ENCODE data around the gene SLC35F3. TPM values are rescaled to one million over a fixed set of nuclear protein-coding genes. Genes with fewer than 3 reads are reported as not detected.

Gene SLC35F3
- polyA plus RNA-seq, 1 donor (not counting 4 experiments of a cell fraction or from before 2014, with no cell fraction given) = 13.8 TPM

DNA sequence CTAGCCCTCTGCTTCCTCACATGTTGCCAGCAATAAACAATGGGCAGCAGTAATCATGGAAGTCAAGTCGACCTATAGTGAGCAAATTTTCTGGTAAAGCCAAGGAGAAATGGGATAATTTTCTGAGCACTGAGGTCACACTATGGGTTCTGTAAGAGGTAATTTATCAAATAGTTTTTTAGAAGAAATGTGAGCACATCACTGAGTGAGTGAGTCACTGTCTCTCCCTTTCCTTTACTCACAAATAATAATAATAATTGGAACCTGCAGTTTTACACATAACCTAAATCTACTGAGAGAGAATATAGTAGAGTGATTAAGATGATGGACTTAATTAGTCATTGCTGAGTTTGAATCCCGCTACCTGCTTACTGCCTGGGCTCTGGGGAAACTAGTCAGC is 23.6 kb downstream of the SLC35F3 start:
- no peaks in the 10 kb centered on the region for H3K27me3 ChIP-seq (ENCODE audit: control insufficient read depth, extremely low read depth, insufficient read depth, low read length)
- no peaks in the 10 kb centered on the region for H3K4me1 ChIP-seq (ENCODE audit: control insufficient read depth, extremely low read depth, insufficient read depth, low read length)
- H3K79me2 ChIP-seq (ENCODE audit: control insufficient read depth, insufficient read depth, low read length) = peaks cover 16% of the 10 kb centered on the region
- no peak overlapping the region for H3K9ac ChIP-seq (ENCODE audit: control insufficient read depth, extremely low read depth, insufficient read depth, low read length)
- H3K9me3 ChIP-seq (ENCODE audit: control insufficient read depth, low read depth, low read length) = no peaks in the 10 kb centered on the region
- H3K36me3 ChIP-seq (ENCODE audit: control insufficient read depth in 2 of 2, extremely low read depth in 1 of 2, insufficient read depth in 2 of 2, low read length in 2 of 2) = no peaks in the 10 kb centered on the region
- H4K20me1 ChIP-seq (ENCODE audit: control insufficient read depth, extremely low read depth, insufficient read depth, low read length) = no peaks in the 10 kb centered on the region
- H2AFZ ChIP-seq (ENCODE audit: control insufficient read depth, low read length) = no peak overlapping the region
- dilution Hi-C loops (cut with MboI; ENCODE audit: extremely low pct_ligation_motif_present, low sequenced_read_pairs) = no loop called here
- no peak overlapping the region for H3K4me2 ChIP-seq (ENCODE audit: control insufficient read depth, extremely low read depth, insufficient read depth, low read depth, low read length)
- H3K4me3 ChIP-seq (ENCODE audit: control insufficient read depth in 2 of 3, extremely low read depth in 1 of 3, insufficient read depth in 2 of 3, low read depth in 1 of 3, low read length in 3 of 3) = no peak overlapping the region
- TF ChIP-seq, protein P1, sequence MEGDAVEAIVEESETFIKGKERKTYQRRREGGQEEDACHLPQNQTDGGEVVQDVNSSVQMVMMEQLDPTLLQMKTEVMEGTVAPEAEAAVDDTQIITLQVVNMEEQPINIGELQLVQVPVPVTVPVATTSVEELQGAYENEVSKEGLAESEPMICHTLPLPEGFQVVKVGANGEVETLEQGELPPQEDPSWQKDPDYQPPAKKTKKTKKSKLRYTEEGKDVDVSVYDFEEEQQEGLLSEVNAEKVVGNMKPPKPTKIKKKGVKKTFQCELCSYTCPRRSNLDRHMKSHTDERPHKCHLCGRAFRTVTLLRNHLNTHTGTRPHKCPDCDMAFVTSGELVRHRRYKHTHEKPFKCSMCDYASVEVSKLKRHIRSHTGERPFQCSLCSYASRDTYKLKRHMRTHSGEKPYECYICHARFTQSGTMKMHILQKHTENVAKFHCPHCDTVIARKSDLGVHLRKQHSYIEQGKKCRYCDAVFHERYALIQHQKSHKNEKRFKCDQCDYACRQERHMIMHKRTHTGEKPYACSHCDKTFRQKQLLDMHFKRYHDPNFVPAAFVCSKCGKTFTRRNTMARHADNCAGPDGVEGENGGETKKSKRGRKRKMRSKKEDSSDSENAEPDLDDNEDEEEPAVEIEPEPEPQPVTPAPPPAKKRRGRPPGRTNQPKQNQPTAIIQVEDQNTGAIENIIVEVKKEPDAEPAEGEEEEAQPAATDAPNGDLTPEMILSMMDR (optimal IDR thresholded peaks at IDR 0.05 in 1 of 3, IDR thresholded peaks at IDR 0.05 in 1 of 3, conservative IDR thresholded peaks at IDR 0.05 in 1 of 3; ENCODE audit: extremely low read depth in 1 of 3, insufficient read depth in 2 of 3, low read length in 3 of 3) = no peak
- TF ChIP-seq EZH2 (IDR thresholded peaks at IDR 0.05; ENCODE audit: low read length) = no peak
- H3K27ac ChIP-seq (ENCODE audit: control insufficient read depth, insufficient read depth, low read length) = no peak overlapping the region
- DNase-seq (ENCODE audit: low read depth, low spot score) = no peak
- FAIRE-seq = no peak
- H3K9me1 ChIP-seq (ENCODE audit: control insufficient read depth, extremely low read depth, insufficient read depth, low read length) = no peaks in the 10 kb centered on the region

DNA sequence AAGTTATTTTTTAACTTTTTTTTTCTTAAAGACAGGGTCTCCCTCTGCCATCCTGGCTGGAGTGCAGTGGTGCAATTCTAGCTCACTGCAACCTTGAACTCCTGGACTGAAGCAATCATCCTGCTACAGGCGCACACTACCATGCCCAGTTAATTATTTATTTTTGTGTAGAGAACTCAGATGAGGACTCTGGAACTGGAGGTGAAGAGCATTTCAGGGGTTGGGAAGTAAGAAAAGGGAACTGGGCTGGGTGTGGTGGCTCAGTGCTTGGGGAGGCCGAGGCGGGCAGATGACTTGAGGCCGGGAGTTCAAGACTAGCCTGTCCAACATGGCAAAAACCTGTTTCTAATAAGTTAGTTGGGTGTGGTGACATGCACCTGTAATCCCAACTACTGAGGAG is 28.9 kb downstream of the SLC35F3 start:
- dilution Hi-C loops (cut with MboI; ENCODE audit: extremely low pct_ligation_motif_present, low sequenced_read_pairs) = no loop called here
- Histone ChIP-seq H3K9ac (ENCODE audit: control insufficient read depth, extremely low read depth, insufficient read depth, low read length) (no peak overlapping the region), H3K36me3 (ENCODE audit: control insufficient read depth in 2 of 2, extremely low read depth in 1 of 2, insufficient read depth in 2 of 2, low read length in 2 of 2) (no peaks in the 10 kb centered on the region), H3K4me2 (ENCODE audit: control insufficient read depth, extremely low read depth, insufficient read depth, low read depth, low read length) (no peak overlapping the region), H3K79me2 (ENCODE audit: control insufficient read depth, insufficient read depth, low read length) (peaks cover 9% of the 10 kb centered on the region), H4K20me1 (ENCODE audit: control insufficient read depth, extremely low read depth, insufficient read depth, low read length) (no peaks in the 10 kb centered on the region), H3K27me3 (ENCODE audit: control insufficient read depth, extremely low read depth, insufficient read depth, low read length) (no peaks in the 10 kb centered on the region), H3K4me1 (ENCODE audit: control insufficient read depth, extremely low read depth, insufficient read depth, low read length) (no peaks in the 10 kb centered on the region), H3K27ac (ENCODE audit: control insufficient read depth, insufficient read depth, low read length) (no peak overlapping the region), H3K9me3 (ENCODE audit: control insufficient read depth, low read depth, low read length) (no peaks in the 10 kb centered on the region), H2AFZ (ENCODE audit: control insufficient read depth, low read length) (no peak overlapping the region), H3K4me3 (ENCODE audit: control insufficient read depth in 2 of 3, extremely low read depth in 1 of 3, insufficient read depth in 2 of 3, low read depth in 1 of 3, low read length in 3 of 3) (no peak overlapping the region), H3K9me1 (ENCODE audit: control insufficient read depth, extremely low read depth, insufficient read depth, low read length) (no peaks in the 10 kb centered on the region)
- TF ChIP-seq, protein P1 (optimal IDR thresholded peaks at IDR 0.05 in 1 of 3, IDR thresholded peaks at IDR 0.05 in 1 of 3, conservative IDR thresholded peaks at IDR 0.05 in 1 of 3; ENCODE audit: extremely low read depth in 1 of 3, insufficient read depth in 2 of 3, low read length in 3 of 3) = no peak
- TF ChIP-seq EZH2 (IDR thresholded peaks at IDR 0.05; ENCODE audit: low read length) = no peak
- FAIRE-seq (no peak), DNase-seq (ENCODE audit: low read depth, low spot score) (no peak)
